Nephron progenitor cell (in vitro differentiated cells): ENCODE results near the gene CDC42BPA.

Experiments
- DNase-seq: peaks from one replicate; pipeline ENCODE4 v3.0.0; 2021
- H3K27ac Mint-ChIP-seq: 2 replicates; pipeline ENCODE4 v1.8.0; 2021; ENCODE audit warnings: mild to moderate bottlenecking, moderate library complexity, mixed read lengths
- H3K27me3 Mint-ChIP-seq: 2 replicates; pipeline ENCODE4 v1.8.0; 2021; ENCODE audit warnings: mild to moderate bottlenecking, low read depth, mixed read lengths; ENCODE audit not compliant: poor library complexity
- H3K36me3 Mint-ChIP-seq: 2 replicates; pipeline ENCODE4 v1.8.0; 2021; ENCODE audit warnings: low read depth, mixed read lengths
- H3K4me1 Mint-ChIP-seq: 2 replicates; pipeline ENCODE4 v1.8.0; 2021; ENCODE audit warnings: mixed read lengths
- H3K4me3 Mint-ChIP-seq: 2 replicates; pipeline ENCODE4 v1.8.0; 2021; ENCODE audit warnings: mild to moderate bottlenecking, moderate library complexity, mixed read lengths
- H3K9me3 Mint-ChIP-seq: 2 replicates; pipeline ENCODE4 v1.8.0; 2021; ENCODE audit warnings: mild to moderate bottlenecking, moderate library complexity, mixed read lengths
- CTCF ChIP-seq: fragments of 200-600 bp; sonication (generic); IDR thresholded peaks from 2 replicates; pipeline ENCODE4 v1.5.0; 2021; ENCODE audit warnings: antibody characterized with exemption

CDC42BPA gene

GRCh38 chr1:226983247-226983991 lies 334.9 kb downstream of the CDC42BPA start:
- TF ChIP-seq CTCF = no peak
- Mint-ChIP-seq H3K4me3 (no peak overlapping the region), H3K4me1 (peaks cover 29% of the 10 kb centered on the region), H3K9me3 (no peaks in the 10 kb centered on the region), H3K27me3 (no peaks in the 10 kb centered on the region), H3K27ac (no peak overlapping the region), H3K36me3 (peaks cover 19% of the 10 kb centered on the region)
- DNase-seq = no peak

GRCh38 chr1:226982451-226983177 lies 335.7 kb downstream of the CDC42BPA start:
- no peaks in the 10 kb centered on the region for H3K27me3 Mint-ChIP-seq
- H3K4me3 Mint-ChIP-seq = no peak overlapping the region
- no peaks in the 10 kb centered on the region for H3K9me3 Mint-ChIP-seq
- H3K36me3 Mint-ChIP-seq = peaks cover 18% of the 10 kb centered on the region
- H3K4me1 Mint-ChIP-seq = peaks cover 23% of the 10 kb centered on the region
- DNase-seq = no peak
- no peak for TF ChIP-seq CTCF
- no peak overlapping the region for H3K27ac Mint-ChIP-seq

GRCh38 chr1:226981838-226982237 lies 336.5 kb downstream of the CDC42BPA start:
- H3K27ac Mint-ChIP-seq = no peak overlapping the region
- no peak for DNase-seq
- H3K4me3 Mint-ChIP-seq = no peak overlapping the region
- H3K27me3 Mint-ChIP-seq = no peaks in the 10 kb centered on the region
- H3K36me3 Mint-ChIP-seq = peaks cover 10% of the 10 kb centered on the region
- no peak for TF ChIP-seq CTCF
- H3K9me3 Mint-ChIP-seq = no peaks in the 10 kb centered on the region
- peaks cover 16% of the 10 kb centered on the region for H3K4me1 Mint-ChIP-seq

GRCh38 chr1:226981386-226981817 lies 336.9 kb downstream of the CDC42BPA start:
- no peaks in the 10 kb centered on the region for H3K27me3 Mint-ChIP-seq
- H3K9me3 Mint-ChIP-seq = no peaks in the 10 kb centered on the region
- no peak for TF ChIP-seq CTCF
- no peak overlapping the region for H3K4me3 Mint-ChIP-seq
- peaks cover 6% of the 10 kb centered on the region for H3K36me3 Mint-ChIP-seq
- no peak overlapping the region for H3K27ac Mint-ChIP-seq
- H3K4me1 Mint-ChIP-seq = peaks cover 12% of the 10 kb centered on the region
- no peak for DNase-seq

GRCh38 chr1:226980565-226981385 lies 337.5 kb downstream of the CDC42BPA start:
- Mint-ChIP-seq H3K27ac (no peak overlapping the region), H3K27me3 (no peaks in the 10 kb centered on the region), H3K4me1 (peaks cover 8% of the 10 kb centered on the region), H3K4me3 (no peak overlapping the region), H3K9me3 (no peaks in the 10 kb centered on the region), H3K36me3 (no peaks in the 10 kb centered on the region)
- no peak for DNase-seq
- no peak for TF ChIP-seq CTCF
